GM19452 (cell line): ENCODE measurements around the gene PDCL2.
"Not testable (repeated sequence)": the region's sequence is repeated elsewhere in the genome, so short reads cannot be mapped to it uniquely, and the experiment has no call there.

Experiments
- ATAC-seq: cut with Tn5 transposase; IDR thresholded peaks from one replicate; pipeline ENCODE4 v1.9.1; 2021; ENCODE audit not compliant: unreplicated experiment

The PDCL2 gene, protein sequence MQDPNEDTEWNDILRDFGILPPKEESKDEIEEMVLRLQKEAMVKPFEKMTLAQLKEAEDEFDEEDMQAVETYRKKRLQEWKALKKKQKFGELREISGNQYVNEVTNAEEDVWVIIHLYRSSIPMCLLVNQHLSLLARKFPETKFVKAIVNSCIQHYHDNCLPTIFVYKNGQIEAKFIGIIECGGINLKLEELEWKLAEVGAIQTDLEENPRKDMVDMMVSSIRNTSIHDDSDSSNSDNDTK

DNA sequence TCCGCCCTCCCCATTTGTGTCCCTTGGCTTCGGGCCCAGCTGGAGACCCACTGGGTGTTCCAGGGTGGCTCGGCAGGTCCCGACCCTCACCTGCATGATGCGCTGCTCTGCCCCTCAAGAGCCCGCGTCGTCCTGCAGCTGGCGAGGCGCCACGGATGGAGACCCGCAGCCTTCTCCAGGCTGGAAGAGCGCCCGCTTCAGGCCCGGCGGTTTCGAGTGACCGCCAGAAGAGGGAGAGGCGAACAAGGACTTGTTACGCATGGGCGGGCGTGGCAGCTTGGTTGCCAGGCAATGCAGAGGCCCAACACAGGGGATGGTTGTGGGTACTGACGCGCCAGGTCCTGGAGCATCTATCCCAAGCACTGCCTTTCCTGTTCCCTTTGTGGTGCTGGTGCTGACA lies at the start of gene PDCL2:
Gene PDCL2 (minus strand): TSS at position 232 of the 400 bp plus-strand sequence. CDS start 136 bp downstream, at position 96.
- no peak for ATAC-seq

DNA sequence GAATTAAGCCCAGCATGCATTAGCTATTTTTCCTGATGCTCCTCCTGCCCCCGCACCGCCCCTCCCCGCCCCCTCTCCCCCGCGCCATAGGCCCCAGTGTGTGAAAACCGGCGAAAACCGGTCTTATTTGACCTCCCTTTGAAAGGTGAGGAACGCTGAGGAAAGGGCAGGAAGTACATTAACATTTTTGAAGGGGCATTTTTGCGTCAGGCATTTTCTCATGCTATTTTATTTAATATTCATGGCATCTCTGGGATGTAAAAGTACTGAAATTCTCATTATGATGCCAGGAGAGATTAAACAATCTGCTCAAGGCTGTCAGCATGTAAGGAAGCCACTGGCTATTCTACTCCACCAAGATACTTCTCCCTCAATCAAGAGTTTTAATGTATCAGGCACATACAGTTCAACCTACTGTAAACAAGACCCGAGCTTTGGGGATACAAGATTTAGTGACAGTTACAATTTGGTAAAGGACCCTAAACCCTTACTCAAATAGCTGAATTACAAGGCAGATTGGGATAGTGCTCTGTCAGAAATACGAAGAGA lies 45.3 kb upstream of the PDCL2 start:
- no peak for ATAC-seq

DNA sequence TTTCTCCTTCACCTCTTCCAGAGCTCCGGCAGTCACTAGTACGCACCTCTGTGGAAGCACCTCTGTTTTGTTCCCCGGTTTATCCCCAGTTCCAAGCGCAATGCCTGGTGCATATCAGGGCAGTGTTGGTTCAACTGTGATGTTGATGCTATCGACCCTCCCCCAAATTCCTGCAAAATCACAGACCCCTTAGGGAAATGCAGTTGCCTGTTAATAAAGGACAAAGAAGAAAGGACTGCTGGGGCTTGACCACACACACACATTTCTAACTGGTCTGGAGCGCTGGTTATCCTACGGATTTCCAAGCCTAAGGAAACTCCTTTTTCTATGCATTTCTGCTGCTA lies 44.6 kb upstream of the PDCL2 start:
- no peak for ATAC-seq

DNA sequence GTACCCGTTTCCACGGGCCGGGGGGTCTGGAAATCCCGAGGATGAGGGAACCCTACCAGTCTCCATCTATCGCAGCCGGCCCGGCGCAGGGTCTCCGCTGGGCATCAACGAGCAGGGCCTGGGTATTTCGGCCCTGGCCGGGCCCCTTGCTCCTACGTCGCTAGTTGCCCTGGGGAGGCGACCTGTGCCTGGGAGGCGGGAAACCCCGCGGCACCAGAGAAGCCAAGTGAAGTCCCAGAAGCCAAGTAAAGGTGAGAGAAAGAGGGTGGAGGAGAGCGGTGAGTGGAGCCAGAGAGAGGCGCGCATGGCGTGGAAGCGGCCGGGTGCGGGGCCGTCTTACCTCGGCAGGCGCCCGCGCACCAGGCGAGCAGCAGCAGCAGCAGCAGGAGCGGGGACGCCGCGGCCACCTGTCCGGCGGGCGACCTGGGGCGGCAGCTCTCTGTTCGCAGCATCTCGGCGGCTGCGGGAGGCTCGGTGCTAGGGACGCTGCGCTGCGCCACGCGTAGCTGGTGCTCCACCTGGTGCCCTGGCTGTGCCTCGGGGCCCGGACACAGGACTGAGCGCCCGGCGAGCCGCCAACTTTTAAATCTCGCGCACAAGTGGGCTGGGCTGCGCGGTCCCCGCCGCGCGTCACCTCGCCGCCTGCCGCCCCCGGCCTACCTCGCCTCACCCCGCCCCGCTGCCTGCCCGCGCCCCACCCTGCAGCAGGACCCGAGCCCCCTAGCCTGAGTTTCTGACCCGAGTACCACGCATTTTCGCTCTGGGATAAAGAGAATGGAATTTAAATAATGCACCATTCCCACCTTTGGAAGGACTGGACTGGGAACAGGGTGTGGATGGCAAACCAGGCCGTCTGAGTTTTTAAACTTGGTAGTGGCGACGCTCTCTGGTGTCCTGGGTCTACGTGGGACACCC lies 44.0 kb upstream of the PDCL2 start, which contains the start of gene NMU:
Gene NMU (minus strand): TSS at position 558 of the 915 bp plus-strand sequence. CDS start 106 bp downstream, at position 452.
- peak; percentile 68 for ATAC-seq

DNA sequence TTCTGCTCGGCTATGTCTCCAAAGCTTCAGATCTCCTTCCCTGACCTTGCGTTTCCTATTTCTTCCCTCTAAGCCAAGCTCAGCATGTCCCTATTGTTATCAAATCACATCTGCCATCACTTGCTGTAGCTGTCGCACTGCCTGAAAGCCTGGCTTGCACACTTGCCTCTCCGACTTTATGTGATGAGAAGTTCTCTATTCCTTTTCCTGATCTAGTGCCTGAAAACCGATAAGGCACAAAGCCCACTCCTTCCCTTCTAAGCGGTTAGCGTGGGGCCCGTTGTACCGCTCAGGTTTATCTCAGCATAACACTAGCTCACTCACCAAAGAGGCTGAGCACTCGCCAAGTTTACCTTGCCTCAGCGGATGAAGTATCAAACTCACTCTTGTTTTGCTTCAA lies 43.2 kb upstream of the PDCL2 start:
- ATAC-seq: no peak

DNA sequence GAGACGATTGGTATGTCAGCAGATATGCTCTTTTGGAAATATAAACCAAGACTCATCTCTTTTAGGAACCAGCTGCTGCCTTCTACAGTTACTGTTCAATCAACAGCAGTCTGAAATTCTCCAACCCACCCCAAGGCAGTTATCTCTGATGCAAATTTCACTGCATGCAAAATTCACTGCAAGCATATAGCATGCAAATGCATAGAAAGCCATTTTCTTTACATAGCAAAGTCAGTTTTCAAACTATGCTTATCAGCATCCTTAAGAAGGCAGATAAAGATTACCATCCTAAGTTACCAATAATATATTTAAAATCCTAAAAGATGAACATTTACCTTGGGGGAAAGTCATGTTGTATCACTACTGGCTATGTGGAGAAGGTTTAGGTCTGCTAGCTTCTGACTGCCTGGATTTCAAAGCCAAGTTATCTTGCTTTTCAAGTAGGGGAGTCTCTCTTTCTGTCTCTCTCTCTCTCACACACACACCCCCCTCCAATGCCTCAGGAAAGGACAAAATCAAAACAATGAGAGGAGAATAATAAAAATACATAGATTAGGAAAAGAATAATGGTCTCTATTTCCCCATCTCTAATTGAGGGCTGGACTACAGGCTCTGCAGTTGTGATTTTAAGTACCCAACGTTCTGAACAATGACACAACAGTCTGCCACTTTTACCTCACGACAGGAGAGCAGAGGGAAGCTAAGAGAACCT lies 42.5 kb upstream of the PDCL2 start:
- no peak for ATAC-seq

DNA sequence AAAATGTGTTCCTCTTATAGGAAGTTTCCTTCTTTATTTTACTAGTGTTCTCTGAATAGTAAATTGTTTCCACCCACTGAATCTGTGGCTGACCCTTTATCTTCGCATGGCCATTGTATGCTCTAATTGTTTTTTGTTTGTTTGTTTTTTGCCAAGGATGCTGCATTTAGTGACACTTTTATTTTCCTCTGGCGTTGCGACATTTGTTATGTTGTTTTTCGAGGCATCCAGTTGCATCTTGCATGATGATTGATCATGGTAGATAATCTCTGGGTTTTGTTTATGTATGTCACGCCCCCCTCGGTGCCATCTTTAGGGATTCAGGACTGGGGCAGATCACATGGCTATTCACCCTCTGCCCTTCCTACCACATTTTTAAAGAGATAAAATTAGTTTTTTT lies 41.9 kb upstream of the PDCL2 start:
- no peak for ATAC-seq

DNA sequence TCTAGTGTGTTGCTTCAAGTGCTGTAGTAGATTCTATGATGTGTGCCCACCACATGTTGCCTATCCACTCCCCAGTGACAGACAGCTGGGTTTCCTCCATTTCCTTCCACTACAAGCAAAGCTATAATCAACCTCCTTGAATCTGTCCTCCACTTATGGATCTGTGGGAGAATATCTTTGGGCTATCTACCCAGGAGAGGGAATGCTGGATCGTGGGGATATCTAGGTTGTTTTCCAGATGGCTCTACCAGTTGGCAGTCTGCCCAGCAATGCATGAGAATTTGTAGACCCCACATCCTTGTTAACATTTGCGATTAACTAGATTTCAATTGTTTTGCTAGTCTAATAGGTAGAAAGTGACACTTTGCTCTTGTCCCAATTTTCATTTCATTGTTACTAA lies 33.8 kb upstream of the PDCL2 start:
- no peak for ATAC-seq

DNA sequence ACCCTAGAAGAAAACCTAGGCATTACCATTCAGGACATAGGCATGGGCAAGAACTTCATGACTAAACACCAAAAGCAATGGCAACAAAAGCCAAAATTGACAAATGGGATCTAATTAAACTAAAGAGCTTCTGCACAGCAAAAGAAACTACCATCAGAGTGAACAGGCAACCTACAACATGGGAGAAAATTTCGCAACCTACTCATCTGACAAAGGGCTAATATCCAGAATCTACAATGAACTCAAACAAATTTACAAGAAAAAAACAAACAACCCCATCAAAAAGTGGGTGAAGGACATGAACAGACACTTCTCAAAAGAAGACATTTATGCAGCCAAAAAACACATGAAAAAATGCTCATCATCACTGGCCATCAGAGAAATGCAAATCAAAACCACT lies 32.0 kb upstream of the PDCL2 start:
- ATAC-seq: not testable (repeated sequence)

DNA sequence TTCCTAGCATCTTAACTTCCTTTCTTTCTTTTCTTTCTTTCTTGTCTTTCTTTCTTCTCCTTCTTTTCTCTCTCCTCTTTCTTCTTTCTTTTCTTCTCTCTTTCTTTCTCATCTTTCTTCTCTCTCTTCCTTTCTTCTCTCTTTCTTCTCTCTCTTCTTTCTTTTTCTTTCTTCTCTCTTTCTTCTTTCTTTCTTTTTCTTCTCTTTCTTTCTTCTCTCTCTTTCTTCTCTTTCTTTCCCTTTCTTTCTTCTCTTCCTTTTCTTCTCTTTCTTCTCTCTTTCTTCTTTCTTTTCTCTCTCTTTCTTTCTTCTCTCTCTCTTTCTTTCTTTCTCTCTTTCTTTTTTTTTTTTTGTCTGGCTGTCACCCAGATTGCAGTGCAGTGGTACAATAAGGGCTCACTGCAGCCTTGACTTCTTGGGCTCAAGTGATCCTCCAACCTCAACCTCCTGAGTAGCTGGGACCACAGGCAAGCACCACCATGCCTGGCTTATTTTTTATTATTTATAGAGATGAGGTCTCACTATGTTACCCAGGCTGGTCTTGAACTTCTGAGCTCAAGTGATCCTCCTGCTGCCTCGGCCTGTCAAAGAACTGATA lies 26.6 kb upstream of the PDCL2 start:
- no peak for ATAC-seq

DNA sequence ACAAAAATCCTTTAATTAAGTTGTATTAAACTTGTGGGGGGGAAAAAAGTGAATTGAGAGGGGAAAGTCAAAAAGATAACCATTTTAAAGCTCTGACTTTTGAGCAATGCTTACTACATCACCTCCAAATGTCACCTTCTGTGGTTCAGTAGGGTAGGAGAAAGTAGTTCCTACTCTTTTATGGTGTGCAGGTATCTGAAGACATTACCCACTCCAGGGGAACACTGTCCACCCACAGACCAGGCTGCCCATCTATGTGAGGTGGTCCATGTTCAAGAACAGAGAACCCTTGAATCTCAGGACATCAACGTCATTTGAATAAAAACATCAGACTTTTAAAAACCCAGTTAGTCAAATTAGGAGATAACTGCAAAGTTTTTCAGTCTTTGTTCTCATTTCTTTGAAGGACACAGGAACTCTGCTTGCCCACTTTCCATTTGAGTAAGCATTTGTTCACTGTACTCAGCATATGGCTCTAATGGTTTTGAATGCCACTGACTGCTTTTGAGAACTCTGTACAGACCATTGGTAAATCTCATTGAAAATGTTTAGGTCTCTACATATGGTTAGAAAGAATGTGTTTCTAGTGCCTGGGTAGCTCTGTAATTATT lies 25.6 kb upstream of the PDCL2 start:
- peak; percentile 97 for ATAC-seq

DNA sequence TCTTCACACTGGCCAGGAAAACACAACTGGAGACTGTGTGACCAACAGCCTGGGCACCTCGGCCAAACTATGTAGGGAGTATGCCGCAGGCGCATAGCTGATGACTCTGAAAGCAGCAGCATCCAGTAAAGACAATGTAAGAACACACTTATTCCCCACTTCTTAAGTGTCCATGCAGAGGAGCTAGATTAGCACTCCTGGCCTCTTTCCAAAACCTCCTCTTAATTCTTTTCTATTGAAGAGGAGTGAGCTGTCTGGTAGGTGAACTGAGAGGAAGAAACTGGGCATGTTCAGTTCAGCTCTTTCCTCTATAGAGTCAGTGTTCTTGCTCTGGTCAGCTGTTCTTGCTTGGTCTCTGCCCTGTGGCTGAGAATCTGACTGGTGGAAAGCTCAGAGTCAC lies 23.0 kb upstream of the PDCL2 start:
- no peak for ATAC-seq

DNA sequence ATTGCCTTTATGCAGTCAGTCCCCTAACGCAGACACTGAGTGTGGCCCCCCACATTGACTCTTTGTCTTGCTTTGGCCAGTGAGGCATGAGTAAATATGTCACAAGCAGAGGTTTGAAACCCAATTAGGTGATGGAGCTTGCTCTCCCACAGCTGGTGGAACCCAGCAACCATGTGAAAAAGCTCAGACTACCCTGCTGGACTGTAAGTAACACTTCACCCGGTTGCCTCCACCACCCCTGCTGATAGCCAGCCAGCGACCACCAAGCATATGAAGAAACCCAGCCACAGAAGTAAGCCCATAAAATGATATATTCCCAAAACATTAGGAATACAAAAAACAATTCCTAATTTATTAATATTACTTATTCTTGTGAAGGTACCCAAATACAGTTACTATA lies 21.6 kb upstream of the PDCL2 start:
- ATAC-seq: no peak

DNA sequence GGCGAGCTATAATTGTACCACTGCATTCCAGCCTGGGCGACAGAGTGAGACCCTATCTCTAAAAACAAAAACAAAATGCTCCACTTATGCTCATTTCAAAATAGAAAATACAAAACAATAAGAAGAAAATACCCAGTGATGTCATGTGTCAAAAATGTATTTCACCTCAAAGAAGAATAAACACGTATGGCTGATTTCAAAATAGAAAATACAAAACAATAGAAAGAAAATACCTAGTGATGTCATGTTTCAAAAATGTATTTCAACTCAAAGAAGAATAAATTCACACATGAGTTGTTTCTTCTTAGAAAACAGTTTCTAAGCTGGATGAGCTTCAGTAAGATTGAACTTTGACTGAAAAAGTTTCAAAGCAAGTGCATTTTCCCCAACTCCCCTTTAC lies 20.3 kb upstream of the PDCL2 start:
- no peak for ATAC-seq

DNA sequence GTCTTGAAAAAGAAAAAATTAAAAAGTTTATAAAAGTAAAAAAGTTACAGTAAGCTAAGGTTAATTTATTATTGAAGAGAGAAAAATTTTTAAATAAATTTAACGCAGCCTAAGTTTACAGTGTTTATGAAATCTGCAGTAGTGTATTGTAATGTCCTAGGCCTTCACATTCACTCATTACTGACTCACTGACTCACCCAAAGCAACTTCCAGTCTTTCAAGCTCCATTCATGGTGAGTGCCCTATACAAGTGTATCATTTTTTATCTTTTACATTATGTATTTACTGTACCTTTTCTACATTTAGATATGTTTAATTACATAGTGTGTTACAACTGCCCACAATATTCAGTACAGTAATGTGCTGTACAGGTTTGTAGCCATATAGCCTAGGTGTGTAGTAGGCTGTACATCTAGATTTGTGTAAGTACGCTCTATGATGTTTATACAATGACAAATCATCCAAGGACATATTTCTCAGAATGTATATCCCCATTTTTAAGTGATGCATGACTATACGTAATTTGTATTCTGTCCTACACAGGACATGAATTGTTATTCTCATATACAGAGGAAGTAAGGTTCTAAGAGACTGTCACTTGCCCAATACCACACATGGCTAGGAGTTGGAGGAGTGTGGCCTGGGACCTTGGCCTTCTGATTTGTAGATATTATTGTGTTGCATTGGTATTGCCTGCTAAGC lies 19.5 kb upstream of the PDCL2 start:
- ATAC-seq: no peak

DNA sequence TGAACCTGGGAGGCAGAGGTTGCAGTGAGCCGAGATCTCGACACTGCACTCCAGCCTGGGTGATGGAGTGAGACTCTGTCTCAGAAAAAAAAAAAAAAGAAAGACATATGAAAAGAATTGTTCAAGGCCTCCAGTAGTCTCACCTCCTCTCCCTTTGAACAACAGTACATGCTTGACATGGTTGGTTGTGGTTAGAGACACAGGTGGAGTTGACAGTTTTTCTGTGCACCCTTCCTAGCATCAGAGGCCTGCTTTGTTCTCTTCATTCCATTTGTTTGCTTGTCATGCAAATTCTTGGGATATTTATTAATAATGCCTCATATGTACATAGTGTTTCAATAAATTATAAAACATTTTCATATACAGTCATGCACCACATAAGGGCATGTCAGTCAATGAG lies 18.3 kb upstream of the PDCL2 start:
- no peak for ATAC-seq

DNA sequence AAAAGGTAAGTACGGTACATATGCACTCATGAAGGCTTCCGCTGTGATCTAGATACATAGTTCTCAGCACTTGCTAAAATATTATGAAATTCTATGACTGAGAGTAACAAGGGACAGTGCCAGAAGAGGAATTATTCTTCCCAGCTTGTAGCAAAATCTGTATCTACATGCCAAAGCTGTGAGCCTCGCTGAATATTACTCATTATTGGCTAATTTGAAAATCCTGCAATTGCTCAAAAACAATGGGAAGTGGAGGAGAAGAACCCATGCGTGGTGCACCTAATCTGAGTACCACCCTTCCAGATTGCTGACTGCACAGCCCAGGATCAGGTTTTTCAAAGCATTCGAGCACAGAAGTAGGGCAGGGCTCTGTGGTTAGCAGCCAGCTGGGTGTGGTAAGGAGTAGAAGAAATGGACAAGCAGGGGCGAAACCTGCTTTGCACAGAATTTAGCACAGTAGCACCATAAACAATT lies 17.4 kb upstream of the PDCL2 start:
- ATAC-seq: no peak

DNA sequence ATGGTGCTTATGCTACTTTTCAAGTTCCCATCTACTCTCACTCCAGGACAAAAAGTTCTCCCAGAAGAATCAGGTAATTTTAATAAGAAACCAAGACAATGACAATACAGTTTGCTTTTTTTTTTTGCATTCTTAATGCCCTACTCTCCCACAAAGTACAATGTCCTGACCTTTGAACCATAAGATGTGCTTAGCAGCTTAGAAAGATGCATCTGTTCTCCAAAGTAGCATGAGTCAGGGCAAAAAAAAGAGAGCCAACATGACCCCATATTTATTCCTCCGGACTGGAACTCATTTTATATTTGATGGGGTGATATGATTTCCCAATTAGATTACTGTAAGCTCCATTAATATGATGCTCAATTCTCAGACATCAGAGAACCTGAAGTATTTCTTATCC lies 16.5 kb upstream of the PDCL2 start:
- no peak for ATAC-seq

DNA sequence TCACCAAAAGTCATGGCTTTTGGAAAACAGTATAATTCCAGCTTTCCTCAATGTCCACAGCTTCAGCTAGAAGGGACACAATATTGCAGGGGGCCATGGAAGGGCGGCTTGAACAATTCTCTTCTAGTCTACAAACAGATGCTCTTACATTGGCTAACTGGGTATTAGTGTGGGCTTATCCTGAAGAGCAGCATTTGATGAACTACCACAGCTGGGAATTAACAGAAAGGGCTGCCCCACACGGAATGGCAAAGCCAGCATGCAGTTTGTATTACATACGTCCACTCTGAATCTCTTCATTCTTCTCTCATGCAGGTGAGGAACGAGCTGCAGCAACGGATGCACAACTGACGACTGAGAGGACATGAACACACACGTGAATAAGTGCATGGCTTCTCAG lies 13.0 kb upstream of the PDCL2 start:
- ATAC-seq: no peak

DNA sequence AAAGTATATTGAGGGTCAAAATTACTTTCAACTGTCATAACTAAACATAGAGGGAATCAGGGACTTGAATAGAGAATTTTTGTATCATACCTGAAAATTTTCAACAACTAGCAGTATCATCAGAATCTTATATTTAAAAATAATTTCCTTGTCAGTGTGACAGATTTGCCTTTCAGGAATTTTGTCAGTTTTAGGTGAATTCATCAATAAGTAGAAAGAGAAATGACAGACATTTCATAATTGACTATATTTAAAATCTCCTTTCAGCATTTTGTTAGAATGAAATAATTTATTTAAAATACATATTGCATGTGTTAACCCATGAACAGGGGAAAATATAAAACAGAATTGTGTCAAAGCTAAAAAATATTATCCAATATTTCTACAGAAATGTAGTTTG lies 8.6 kb upstream of the PDCL2 start:
- ATAC-seq: no peak
